Measurements from ENCODE around the gene HK1. TPM values are rescaled to one million over a fixed set of nuclear protein-coding genes. Genes with fewer than 3 reads are reported as not detected.

The HK1 gene
- total and polyA plus RNA-seq, 12 donors, result 18.4 to 79.3 (median 45.1) TPM

- WGBS, 4 donors, result 83 to 90% (median 87%) methylated on average over 5 to 11 of the region's 11 CpGs
- Histone ChIP-seq H3K4me1 (replicated peaks in 1 of 2) (no peaks in the 10 kb centered on the region), H3K27ac (no peak overlapping the region), H3K27me3 (no peaks in the 10 kb centered on the region), H3K4me3 (no peak overlapping the region), H3K36me3 (replicated peaks in 1 of 2) (no peaks in the 10 kb centered on the region), H3K9me3 (replicated peaks in 1 of 3) (no peaks in the 10 kb centered on the region)
- TF ChIP-seq POLR2A (IDR thresholded peaks at IDR 0.05), result no peak
- TF ChIP-seq, protein P1, sequence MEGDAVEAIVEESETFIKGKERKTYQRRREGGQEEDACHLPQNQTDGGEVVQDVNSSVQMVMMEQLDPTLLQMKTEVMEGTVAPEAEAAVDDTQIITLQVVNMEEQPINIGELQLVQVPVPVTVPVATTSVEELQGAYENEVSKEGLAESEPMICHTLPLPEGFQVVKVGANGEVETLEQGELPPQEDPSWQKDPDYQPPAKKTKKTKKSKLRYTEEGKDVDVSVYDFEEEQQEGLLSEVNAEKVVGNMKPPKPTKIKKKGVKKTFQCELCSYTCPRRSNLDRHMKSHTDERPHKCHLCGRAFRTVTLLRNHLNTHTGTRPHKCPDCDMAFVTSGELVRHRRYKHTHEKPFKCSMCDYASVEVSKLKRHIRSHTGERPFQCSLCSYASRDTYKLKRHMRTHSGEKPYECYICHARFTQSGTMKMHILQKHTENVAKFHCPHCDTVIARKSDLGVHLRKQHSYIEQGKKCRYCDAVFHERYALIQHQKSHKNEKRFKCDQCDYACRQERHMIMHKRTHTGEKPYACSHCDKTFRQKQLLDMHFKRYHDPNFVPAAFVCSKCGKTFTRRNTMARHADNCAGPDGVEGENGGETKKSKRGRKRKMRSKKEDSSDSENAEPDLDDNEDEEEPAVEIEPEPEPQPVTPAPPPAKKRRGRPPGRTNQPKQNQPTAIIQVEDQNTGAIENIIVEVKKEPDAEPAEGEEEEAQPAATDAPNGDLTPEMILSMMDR (IDR thresholded peaks at IDR 0.05), result no peak
- intact Hi-C loops (cut with DNase I), result no loop called here
- DNase-seq, result no peak
Observed at GRCh38 chr10:69417542-69417941, 139.2 kb downstream of the HK1 start.

- Histone ChIP-seq H3K4me1 (replicated peaks in 1 of 2) (no peaks in the 10 kb centered on the region), H3K36me3 (replicated peaks in 1 of 2) (no peaks in the 10 kb centered on the region), H3K9me3 (replicated peaks in 1 of 3) (no peaks in the 10 kb centered on the region), H3K27me3 (no peaks in the 10 kb centered on the region), H3K4me3 (no peak overlapping the region), H3K27ac (no peak overlapping the region)
- 79 to 84% (median 82%) methylated on average over 7 to 8 of the region's 8 CpGs for WGBS, 4 donors
- DNase-seq, result no peak
- intact Hi-C loops (cut with DNase I), result no loop called here
- TF ChIP-seq, protein P1 (IDR thresholded peaks at IDR 0.05), result no peak
- TF ChIP-seq POLR2A (IDR thresholded peaks at IDR 0.05), result no peak
Observed at GRCh38 chr10:69418052-69418752, 139.9 kb downstream of the HK1 start.

- TF ChIP-seq, protein P1 (IDR thresholded peaks at IDR 0.05), result no peak
- no peak for TF ChIP-seq POLR2A (IDR thresholded peaks at IDR 0.05)
- no peak for DNase-seq
- Histone ChIP-seq H3K27ac (no peak overlapping the region), H3K4me1 (replicated peaks in 1 of 2) (no peaks in the 10 kb centered on the region), H3K4me3 (no peak overlapping the region), H3K9me3 (replicated peaks in 1 of 3) (no peaks in the 10 kb centered on the region), H3K36me3 (replicated peaks in 1 of 2) (no peaks in the 10 kb centered on the region), H3K27me3 (no peaks in the 10 kb centered on the region)
- WGBS, 4 donors, result 89 to 93% (median 92%) methylated on average over 17 to 18 of the region's 18 CpGs
- intact Hi-C loops (cut with DNase I), result no loop called here
Observed at GRCh38 chr10:69419096-69419743, 140.9 kb downstream of the HK1 start.

GRCh38 chr10:69419744-69420126, 141.4 kb downstream of the HK1 start:
- TF ChIP-seq, protein P1 (IDR thresholded peaks at IDR 0.05), result no peak
- TF ChIP-seq POLR2A (IDR thresholded peaks at IDR 0.05), result no peak
- Histone ChIP-seq H3K27me3 (no peaks in the 10 kb centered on the region), H3K4me1 (replicated peaks in 1 of 2) (no peaks in the 10 kb centered on the region), H3K36me3 (replicated peaks in 1 of 2) (no peaks in the 10 kb centered on the region), H3K27ac (no peak overlapping the region), H3K9me3 (replicated peaks in 1 of 3) (no peaks in the 10 kb centered on the region), H3K4me3 (no peak overlapping the region)
- no peak for DNase-seq
- intact Hi-C loops (cut with DNase I), result loop anchor here in 1 of 2 donors (10.0 kb wide), 1 partner anchor 215 kb away; the partner anchor contains the start of gene FAM241B
- 80 to 89% (median 83%) methylated on average over 9 to 11 of the region's 11 CpGs for WGBS, 4 donors

All from adrenal gland (tissue), 12 donors.